ENCODE data around the gene SBNO2. TPM values are rescaled to one million over a fixed set of nuclear protein-coding genes. Genes with fewer than 3 reads are reported as not detected.

SBNO2 gene
- polyA plus RNA-seq, 3 donors: 14.9 to 23.6 (median 18.3) TPM

DNA sequence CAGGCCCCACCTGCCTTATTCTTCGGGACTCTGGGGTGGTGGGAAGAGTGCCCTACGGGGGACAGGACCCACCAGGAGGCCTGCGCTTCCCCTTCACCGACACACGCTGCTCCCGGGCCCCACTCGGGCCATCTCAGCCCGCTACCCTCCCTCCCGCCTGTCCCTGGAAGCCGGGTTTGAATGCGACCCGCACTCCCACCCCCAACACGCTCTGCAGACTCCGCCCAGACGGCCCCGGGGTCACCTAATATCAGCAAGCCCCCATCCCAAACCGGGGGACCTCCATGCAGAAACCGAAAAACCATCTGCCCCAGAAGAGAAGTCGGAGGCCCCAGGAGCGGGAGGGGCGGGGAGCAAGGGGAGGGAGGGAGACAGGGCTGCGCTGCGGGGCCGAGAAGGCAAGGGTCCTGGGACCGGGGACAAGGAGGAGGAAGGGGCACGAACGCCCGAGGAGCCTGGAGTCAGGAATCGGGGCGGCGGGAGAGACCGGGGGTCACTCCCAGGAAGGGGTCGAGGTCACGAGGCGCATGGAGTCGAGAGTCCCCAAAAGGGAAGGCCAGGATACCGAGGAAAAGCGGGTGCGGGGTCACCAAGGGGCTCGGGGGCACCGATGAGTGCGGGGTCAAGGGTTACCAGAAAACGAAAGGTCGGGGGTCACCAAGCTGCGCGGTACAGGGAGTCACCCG lies 766 bp downstream of the SBNO2 start:
- DNase-seq (ENCODE audit: extremely low read depth in 1 of 11, low read depth in 9 of 11, low spot score in 4 of 11): no peak

GRCh38 chr19:1172353-1173158 lies 1.5 kb downstream of the SBNO2 start:
- no peak for DNase-seq (ENCODE audit: extremely low read depth in 1 of 11, low read depth in 9 of 11, low spot score in 4 of 11)

- no peak for DNase-seq (ENCODE audit: extremely low read depth in 1 of 11, low read depth in 9 of 11, low spot score in 4 of 11)
Measured at GRCh38 chr19:1171755-1172352, 2.2 kb downstream of the SBNO2 start.

DNA sequence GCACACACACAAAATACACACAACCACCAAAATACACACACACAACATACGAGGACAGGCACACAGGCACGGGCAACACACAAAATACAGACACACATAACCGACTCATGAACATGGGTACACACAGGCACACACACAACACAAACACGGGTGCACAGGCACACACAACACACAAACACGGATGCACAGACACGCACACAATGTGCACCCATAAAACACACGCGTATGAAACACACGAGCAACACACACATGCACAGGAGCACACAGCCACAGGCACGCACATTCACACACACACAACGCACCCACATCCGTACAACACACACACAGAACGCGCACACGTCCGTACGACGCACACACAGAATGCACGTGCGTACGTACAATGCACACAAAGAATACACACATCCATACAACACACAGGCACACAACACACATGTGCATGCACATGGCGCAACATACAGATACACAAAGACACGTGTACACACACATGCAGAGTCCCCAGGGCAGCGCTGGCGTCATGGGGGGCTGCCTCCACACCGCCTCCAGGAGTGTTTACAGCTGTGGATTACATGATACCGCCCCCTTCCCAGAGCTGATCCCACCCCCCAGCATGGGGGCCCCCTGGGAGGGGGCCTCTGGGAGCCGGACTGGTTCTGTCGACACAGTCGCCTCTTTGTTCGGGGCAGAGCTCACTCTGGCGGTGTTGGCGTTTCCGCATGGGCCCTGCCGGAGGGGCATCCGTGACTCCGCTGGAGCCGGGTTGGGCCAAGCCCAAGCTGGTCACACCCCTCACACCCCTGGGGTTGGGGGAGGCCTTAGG lies 2.9 kb downstream of the SBNO2 start:
- no peak for DNase-seq (ENCODE audit: extremely low read depth in 1 of 11, low read depth in 9 of 11, low spot score in 4 of 11)

- DNase-seq (ENCODE audit: extremely low read depth in 1 of 11, low read depth in 9 of 11, low spot score in 4 of 11): no peak
Measured at GRCh38 chr19:1169921-1170885, 3.9 kb downstream of the SBNO2 start.

GRCh38 chr19:1169411-1169791 lies 4.7 kb downstream of the SBNO2 start:
- DNase-seq (ENCODE audit: extremely low read depth in 1 of 11, low read depth in 9 of 11, low spot score in 4 of 11): no peak

DNA sequence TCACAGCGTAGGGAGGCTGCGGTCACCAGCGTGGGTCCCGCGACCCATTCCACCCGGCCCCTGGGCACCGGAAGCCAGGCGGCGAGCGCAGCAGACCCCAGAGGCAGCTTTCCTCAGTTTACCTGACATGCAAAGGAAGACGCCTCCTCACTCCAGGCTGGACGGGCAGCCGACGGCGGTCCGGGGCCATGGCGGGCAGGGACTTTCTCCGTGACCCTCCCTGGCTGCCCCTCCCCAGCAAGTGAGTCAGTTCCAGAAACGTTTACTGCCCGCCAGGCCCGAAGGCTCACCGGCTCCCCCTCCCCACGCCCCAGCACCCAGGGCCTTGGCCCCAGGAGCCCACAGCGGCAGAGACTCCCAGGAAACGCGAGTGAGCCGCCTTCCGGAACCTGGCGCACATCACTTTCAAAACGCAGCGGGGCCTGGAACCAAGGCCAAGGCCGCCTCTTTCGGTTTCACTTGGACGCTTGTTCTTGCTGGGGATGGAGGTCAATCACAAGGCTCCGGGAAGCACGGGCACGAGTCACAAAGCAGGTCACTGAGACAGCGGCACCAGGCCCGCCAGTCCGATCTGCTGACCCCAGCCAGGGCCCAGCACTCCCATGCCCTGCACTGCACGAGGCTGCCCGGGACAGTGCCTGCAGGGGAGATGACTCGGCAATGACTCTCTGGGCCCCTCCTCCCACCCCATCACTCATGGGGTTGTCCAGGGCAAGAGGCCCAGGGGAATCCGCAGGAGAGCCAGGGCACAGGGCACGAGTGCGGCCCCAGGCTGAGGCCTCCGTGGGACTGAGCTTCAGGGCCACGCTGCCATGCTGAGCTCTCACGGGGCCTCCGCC lies 5.3 kb downstream of the SBNO2 start:
- DNase-seq (ENCODE audit: extremely low read depth in 1 of 11, low read depth in 9 of 11, low spot score in 4 of 11): no peak

DNA sequence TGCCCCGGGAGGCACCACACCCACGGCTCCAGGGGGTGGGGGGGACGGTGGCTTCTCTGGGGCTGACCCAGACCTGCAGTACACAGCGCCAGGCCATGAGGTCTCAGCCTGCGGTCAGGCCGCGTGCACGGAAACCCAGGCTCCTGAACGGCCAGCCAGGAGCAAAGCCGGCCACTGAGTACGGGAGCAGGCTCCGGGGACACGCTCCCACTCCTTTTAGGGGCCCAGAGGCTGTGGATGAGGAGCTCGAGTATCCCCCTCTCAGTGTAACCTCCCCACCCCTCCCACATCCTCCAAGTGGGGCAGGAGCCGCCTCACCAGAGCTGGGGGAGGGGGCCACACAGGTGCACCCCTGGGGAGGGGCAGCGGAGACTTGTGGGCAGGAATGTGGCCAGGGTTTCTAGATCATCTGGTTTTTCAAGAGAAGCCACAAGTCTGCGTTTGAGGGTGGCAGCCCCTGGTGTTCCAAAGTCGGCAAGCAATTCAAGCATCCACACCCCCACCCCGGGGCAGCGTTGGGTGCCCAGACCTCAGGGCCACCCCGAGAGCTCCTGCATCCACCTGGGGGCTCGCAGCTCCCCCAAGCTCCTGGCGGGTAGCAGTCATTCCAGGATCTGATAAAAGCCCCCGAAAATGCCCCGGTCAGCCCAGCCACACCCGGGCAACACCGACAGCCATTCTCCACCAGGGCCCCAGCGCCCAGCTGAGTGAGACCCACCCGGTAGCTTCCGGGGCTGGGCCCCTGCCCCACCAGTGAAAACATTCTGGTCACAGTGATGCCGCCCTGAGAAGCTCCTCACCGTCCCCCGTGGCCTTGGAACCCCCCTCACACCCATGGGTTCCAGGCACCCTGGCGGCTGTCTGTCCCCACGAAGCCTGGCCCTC lies 6.1 kb downstream of the SBNO2 start:
- no peak for DNase-seq (ENCODE audit: extremely low read depth in 1 of 11, low read depth in 9 of 11, low spot score in 4 of 11)

DNA sequence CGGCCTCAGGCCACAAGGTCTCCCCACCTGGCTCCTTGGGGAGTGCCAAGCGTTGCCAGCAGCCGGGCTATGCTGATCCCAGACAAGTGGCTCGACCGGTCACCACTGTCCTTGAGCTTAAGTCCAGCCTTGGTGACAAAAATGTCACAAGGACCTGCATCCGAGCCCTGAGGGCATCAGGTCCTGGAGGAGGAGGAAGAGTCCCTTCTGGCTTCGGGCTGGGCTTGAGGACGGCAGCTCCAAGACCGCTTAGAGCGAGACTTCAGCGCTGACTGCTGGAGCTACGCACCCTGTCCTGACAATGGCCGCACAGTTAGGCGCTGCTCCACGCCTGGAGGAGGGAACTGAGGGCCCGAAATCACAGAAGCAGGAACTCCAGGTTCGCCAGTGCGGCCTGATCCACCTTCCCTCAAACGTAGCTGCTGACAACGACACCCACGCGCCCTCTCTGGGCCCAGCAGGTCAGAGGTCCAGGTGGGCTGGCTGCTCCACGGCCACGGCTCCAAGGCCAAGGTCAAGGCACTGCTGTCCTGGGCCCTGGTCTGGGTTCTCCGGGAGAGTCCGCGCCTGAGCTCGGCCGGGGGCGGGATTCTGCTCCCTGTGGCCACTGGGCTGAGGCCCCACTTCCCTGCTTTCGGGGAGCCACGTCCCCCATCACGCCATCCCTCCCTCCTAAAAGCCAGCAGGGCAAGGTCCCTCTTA lies 7.0 kb downstream of the SBNO2 start:
- no peak for DNase-seq (ENCODE audit: extremely low read depth in 1 of 11, low read depth in 9 of 11, low spot score in 4 of 11)

GRCh38 chr19:1164684-1165531 lies 9.2 kb downstream of the SBNO2 start:
- DNase-seq (ENCODE audit: extremely low read depth in 1 of 11, low read depth in 9 of 11, low spot score in 4 of 11): no peak

GRCh38 chr19:1163934-1164683 lies 10.0 kb downstream of the SBNO2 start:
- DNase-seq (ENCODE audit: extremely low read depth in 1 of 11, low read depth in 9 of 11, low spot score in 4 of 11): no peak

- DNase-seq (ENCODE audit: extremely low read depth in 1 of 11, low read depth in 9 of 11, low spot score in 4 of 11): no peak
Measured at GRCh38 chr19:1163283-1163933, 10.7 kb downstream of the SBNO2 start.

GRCh38 chr19:1162404-1163282 lies 11.4 kb downstream of the SBNO2 start:
- no peak for DNase-seq (ENCODE audit: extremely low read depth in 1 of 11, low read depth in 9 of 11, low spot score in 4 of 11)

Data from renal cortex interstitium (tissue), 11 donors.